Temporal lobe (tissue), 1 donor: ENCODE data around the gene ARHGEF3. TPM values are rescaled to one million over a fixed set of nuclear protein-coding genes. Genes with fewer than 3 reads are reported as not detected.

ENCODE experiments used
- total RNA-seq: library from RNA; depleted of rRNA; stranded (reverse); fragments of >200 nt; gene quantifications from one replicate; pipeline ENCODE4 v1.2.3, GENCODE V29; 2014

ARHGEF3 gene
- total RNA-seq, 1 donor from 2014 or later: 31.7 TPM

Other genes with a start within 250 kb of the ARHGEF3 start
- 60.2 TPM for gene CCDC66, start 244.8 kb downstream of the ARHGEF3 start, total RNA-seq
- 124 TPM for gene TASOR, start 118.7 kb downstream of the ARHGEF3 start, total RNA-seq